BE2C (cell line): ENCODE data around the gene SDF4. TPM values are rescaled to one million over a fixed set of nuclear protein-coding genes. Genes with fewer than 3 reads are reported as not detected.

ENCODE experiments used
- DNase-seq: peaks from one replicate; pipeline ENCODE4 v3.0.0-alpha.2; 2020
- H3K27me3 ChIP-seq: fragments of 250-450 bp; sonication (Bioruptor Pico); 2 replicates; pipeline ENCODE4 v1.5.1; 2020; ENCODE audit warnings: mild to moderate bottlenecking
- H3K36me3 ChIP-seq: fragments of 250-450 bp; sonication (Bioruptor Pico); 2 replicates; pipeline ENCODE4 v1.5.1; 2020; ENCODE audit warnings: mild to moderate bottlenecking
- H3K4me1 ChIP-seq: fragments of 250-450 bp; sonication (Bioruptor Pico); 2 replicates; pipeline ENCODE4 v1.5.1; 2020
- H3K4me3 ChIP-seq: 2 replicates; pipeline ENCODE4 v1.5.1; 2011; ENCODE audit warnings: low read depth, low read length
- H3K9me3 ChIP-seq: fragments of 250-450 bp; sonication (Bioruptor Pico); 2 replicates; pipeline ENCODE4 v1.5.1; 2020
- CTCF ChIP-seq: IDR thresholded peaks from 2 replicates; pipeline ENCODE4 v1.5.1; 2012; ENCODE audit warnings: mild to moderate bottlenecking, low read depth, low read length
- polyA plus RNA-seq: library from polyadenylated mRNA; unstranded; fragments of >200 nt; gene quantifications from one replicate; pipeline ENCODE4 v1.2.1, GENCODE V29; 2012; ENCODE audit warnings: low read depth, missing spikeins; ENCODE audit not compliant: insufficient read length, insufficient read depth

The SDF4 gene
- polyA plus RNA-seq, result 404 TPM

DNA sequence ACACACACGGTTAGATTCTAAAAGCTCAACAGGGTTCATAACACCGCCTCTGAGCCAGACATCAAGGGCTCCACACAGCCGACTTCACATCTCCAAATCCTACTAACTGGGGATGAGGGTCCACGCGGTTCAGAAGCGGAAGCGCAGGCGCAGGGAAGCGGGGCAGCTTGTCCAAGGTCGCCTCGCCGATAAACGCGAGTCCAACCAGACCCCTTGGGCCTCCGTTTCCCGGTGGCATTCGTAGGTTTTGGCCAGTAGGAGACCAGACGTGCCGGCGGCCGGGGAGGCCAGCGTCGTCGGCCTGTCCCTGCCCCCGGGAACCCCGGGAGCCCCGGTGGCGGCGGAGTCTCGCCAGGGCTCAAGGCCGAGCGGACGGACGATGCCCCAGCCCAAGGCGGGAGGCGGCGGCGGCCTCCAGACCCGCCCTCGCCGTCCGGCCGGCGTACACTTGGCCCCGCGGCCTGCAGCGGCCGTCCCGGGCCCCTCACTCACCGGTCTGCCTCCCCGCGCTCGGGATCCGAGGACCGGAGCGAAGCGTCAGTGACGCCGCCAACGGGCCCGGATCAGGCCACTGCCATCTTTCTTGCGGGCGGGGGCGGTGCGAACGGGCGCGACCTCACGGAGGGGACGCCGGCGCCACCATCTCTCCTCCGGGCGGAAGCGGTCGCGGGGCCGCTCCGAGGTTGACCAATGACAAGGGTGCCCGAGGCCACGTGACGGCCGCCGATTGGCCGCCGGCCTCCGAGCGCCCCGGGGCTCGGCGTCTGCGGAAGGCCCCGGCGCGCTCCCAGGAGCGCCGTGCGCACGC is at the start of gene SDF4:
SDF4 (minus strand) TSS at position 602 of the 808 bp plus-strand sequence. CDS start 3,229 bp downstream, outside the sequence.
- DNase-seq, result peak; percentile 98
- Histone ChIP-seq H3K27me3 (no peaks in the 10 kb centered on the region), H3K4me3 (peak within 1 kb of the TSS; percentile 95), H3K36me3 (peaks cover 37% of the 10 kb centered on the region), H3K9me3 (peaks cover 6% of the 10 kb centered on the region), H3K4me1 (no peaks in the 10 kb centered on the region; the same call in 1 of the 2 replicates)
- no peak for TF ChIP-seq CTCF

- no peaks in the 10 kb centered on the region for H3K36me3 ChIP-seq
- no peak for DNase-seq
- H3K4me3 ChIP-seq, result no peak overlapping the region
- H3K4me1 ChIP-seq, result peaks cover 3% of the 10 kb centered on the region
- no peak for TF ChIP-seq CTCF
- no peaks in the 10 kb centered on the region for H3K27me3 ChIP-seq
- H3K9me3 ChIP-seq, result no peaks in the 10 kb centered on the region
Measured at GRCh38 chr1:1280782-1281481, 49.1 kb upstream of the SDF4 start.

GRCh38 chr1:1279028-1279427 is 47.2 kb upstream of the SDF4 start:
- no peaks in the 10 kb centered on the region for H3K9me3 ChIP-seq
- DNase-seq, result no peak
- TF ChIP-seq CTCF, result no peak
- no peaks in the 10 kb centered on the region for H3K36me3 ChIP-seq
- H3K4me3 ChIP-seq, result no peak overlapping the region
- H3K4me1 ChIP-seq, result peaks cover 3% of the 10 kb centered on the region
- no peaks in the 10 kb centered on the region for H3K27me3 ChIP-seq

GRCh38 chr1:1278620-1279019 is 46.8 kb upstream of the SDF4 start:
- H3K4me3 ChIP-seq, result no peak overlapping the region
- no peak for DNase-seq
- no peaks in the 10 kb centered on the region for H3K9me3 ChIP-seq
- peaks cover 3% of the 10 kb centered on the region for H3K4me1 ChIP-seq
- TF ChIP-seq CTCF, result no peak
- H3K27me3 ChIP-seq, result no peaks in the 10 kb centered on the region
- H3K36me3 ChIP-seq, result no peaks in the 10 kb centered on the region

DNA sequence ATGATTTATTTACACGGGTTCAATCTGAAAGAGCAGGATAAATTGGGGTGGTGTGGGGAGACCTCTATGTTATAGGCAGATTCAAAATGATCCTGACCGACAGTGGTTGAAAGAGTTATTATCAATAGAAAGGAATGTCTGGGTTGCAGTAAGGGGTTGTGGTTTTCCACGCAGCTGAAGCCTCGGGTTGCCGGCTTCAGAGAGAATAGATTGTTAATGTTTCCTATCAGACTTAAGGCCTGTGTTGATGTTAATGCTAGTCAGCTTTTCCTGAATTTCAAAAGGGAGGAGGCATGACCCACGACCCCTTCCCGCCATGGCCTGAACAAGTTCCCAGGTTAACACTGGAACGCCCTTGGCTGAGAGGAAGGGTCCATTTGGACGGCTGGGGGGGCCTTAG is 44.0 kb upstream of the SDF4 start:
- H3K36me3 ChIP-seq, result peaks cover 8% of the 10 kb centered on the region
- H3K9me3 ChIP-seq, result no peaks in the 10 kb centered on the region
- no peak for TF ChIP-seq CTCF
- no peak overlapping the region for H3K4me3 ChIP-seq
- DNase-seq, result no peak
- H3K4me1 ChIP-seq, result no peaks in the 10 kb centered on the region
- H3K27me3 ChIP-seq, result no peaks in the 10 kb centered on the region
